ENCODE results near the gene YAE1.

DNA sequence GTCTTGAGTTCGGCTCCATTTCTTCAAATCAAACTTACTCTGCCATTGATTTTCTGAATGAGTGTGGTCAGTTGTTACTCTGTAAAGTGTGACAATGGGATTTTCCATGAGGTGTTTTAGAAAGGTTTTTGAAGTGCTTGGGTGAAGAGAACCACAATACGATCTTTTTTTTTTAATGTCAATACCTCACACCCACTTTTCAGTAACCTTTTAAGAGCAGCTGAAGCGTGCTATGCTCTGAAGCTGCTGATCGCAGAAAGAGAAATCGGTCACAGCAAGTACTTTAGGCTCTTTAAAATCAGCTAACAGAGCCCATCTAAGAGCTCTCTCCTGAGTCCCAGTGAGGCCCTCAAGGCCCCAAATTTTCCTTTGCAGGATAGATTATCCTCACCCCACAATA, 34.4 kb upstream of the YAE1 start:
- TF ChIP-seq CTCF (conservative IDR thresholded peaks at IDR 0.05 in 1 of 2, IDR thresholded peaks at IDR 0.05 in 1 of 2; ENCODE audit: low read depth in 1 of 2, low read length in 2 of 2) = no peak
- no peak for TF ChIP-seq EZH2 (IDR thresholded peaks at IDR 0.05; ENCODE audit: low read length, missing control alignments)

Measured in fibroblast of lung (primary cell).